MM.1S (cell line): ENCODE results near the gene KCNQ5.

Experiments used
- DNase-seq: peaks from one replicate; pipeline ENCODE4 v3.0.0-alpha.2; 2015
- H2AFZ ChIP-seq: fragments of 300-600 bp; sonication (generic); 2 replicates; pipeline ENCODE4 v1.6.0; 2016; ENCODE audit warnings: antibody characterized with exemption, low read length
- H3F3A ChIP-seq: fragments of 300-600 bp; sonication (generic); 2 replicates; pipeline ENCODE4 v1.6.1; 2016; ENCODE audit warnings: mild to moderate bottlenecking, antibody characterized with exemption, low read length, moderate library complexity, mixed read lengths; ENCODE audit not compliant: insufficient read depth
- H3K27ac ChIP-seq: fragments of 300-600 bp; sonication (generic); 2 replicates; pipeline ENCODE4 v1.5.1; 2016; ENCODE audit warnings: mild to moderate bottlenecking, low read length
- H3K27me3 ChIP-seq: fragments of 300-600 bp; sonication (generic); replicated peaks from 2 replicates; pipeline ENCODE4 v1.6.0; 2016; ENCODE audit warnings: low read length; ENCODE audit not compliant: insufficient read depth
- H3K36me3 ChIP-seq: fragments of 300-600 bp; sonication (generic); replicated peaks from 2 replicates; pipeline ENCODE4 v1.6.1; 2016; ENCODE audit warnings: mild to moderate bottlenecking, low read length, mixed read lengths; ENCODE audit not compliant: insufficient read depth
- H3K4me1 ChIP-seq: fragments of 300-600 bp; sonication (generic); 2 replicates; pipeline ENCODE4 v1.6.1; 2016; ENCODE audit warnings: low read length, mixed read lengths
- H3K4me2 ChIP-seq: fragments of 300-600 bp; sonication (generic); 2 replicates; pipeline ENCODE4 v1.6.0; 2016; ENCODE audit warnings: low read depth, low read length
- H3K4me3 ChIP-seq: fragments of 300-600 bp; sonication (generic); 2 replicates; pipeline ENCODE4 v1.5.1; 2016; ENCODE audit warnings: low read length, mixed read lengths
- H3K79me2 ChIP-seq: fragments of 300-600 bp; sonication (generic); 2 replicates; pipeline ENCODE4 v1.6.1; 2016; ENCODE audit warnings: mixed run types, low read length, mixed read lengths
- H3K9ac ChIP-seq: fragments of 300-600 bp; sonication (generic); 2 replicates; pipeline ENCODE4 v1.6.1; 2016; ENCODE audit warnings: low read length, mixed read lengths
- H3K9me2 ChIP-seq: fragments of 300-600 bp; sonication (generic); replicated peaks from 2 replicates; pipeline ENCODE4 v1.6.1; 2016; ENCODE audit warnings: mild to moderate bottlenecking, low read length, mixed read lengths; ENCODE audit not compliant: insufficient read depth
- H3K9me3 ChIP-seq: fragments of 300-600 bp; sonication (generic); replicated peaks from 2 replicates; pipeline ENCODE4 v1.6.1; 2016; ENCODE audit warnings: mild to moderate bottlenecking, low read length, mixed read lengths; ENCODE audit not compliant: insufficient read depth
- H4K20me1 ChIP-seq: fragments of 300-600 bp; sonication (generic); 2 replicates; pipeline ENCODE4 v1.6.1; 2016; ENCODE audit warnings: mild to moderate bottlenecking, low read length, moderate library complexity, mixed read lengths; ENCODE audit not compliant: insufficient read depth
- CTCF ChIP-seq: fragments of 300-600 bp; sonication (generic); IDR thresholded peaks from 2 replicates; pipeline ENCODE4 v1.5.1; 2016; ENCODE audit warnings: antibody characterized with exemption, low read length, mixed read lengths
- EZH2 ChIP-seq: fragments of 300-600 bp; sonication (generic); optimal IDR thresholded peaks from 2 replicates; pipeline ENCODE3; 2017; ENCODE audit warnings: low read depth, mild to moderate bottlenecking, antibody characterized with exemption, low read length, mixed read lengths
- EZH2phosphoT487 ChIP-seq: fragments of 300-600 bp; sonication (generic); IDR thresholded peaks from 2 replicates; pipeline ENCODE4 v1.6.1; 2018; ENCODE audit warnings: antibody characterized with exemption, low read length

The KCNQ5 gene

DNA sequence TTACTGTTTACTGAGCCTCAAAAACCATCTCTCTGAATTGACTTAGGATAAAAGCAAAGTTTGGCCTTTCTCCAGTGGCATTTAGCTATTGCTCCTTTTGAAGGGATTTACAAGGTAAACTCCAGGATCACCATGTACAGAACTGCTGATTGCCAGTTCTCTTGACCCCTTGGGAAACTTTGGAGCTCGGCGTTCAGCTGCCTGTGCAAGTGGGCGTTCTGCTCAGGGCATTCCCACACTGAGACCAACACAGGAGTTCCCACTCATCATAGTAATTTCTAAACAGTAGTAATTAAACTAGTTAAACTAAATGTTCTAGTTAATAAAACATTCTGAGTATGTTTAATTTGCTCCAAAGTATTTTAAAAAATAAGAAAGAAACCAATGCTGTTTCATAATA is 14.9 kb downstream of the KCNQ5 start:
- no peak for DNase-seq
- no peaks in the 10 kb centered on the region for H3K9me2 ChIP-seq
- no peaks in the 10 kb centered on the region for H4K20me1 ChIP-seq
- no peak overlapping the region for H2AFZ ChIP-seq
- no peaks in the 10 kb centered on the region for H3K9me3 ChIP-seq
- H3K36me3 ChIP-seq: no peaks in the 10 kb centered on the region
- H3K27me3 ChIP-seq: 0 out of 2 replicates have a peak, but pooled peaks cover 5% of the 10 kb centered on the region
- TF ChIP-seq EZH2phosphoT487: no peak
- no peak for TF ChIP-seq CTCF
- no peak for TF ChIP-seq EZH2
- peaks cover 88% of the 10 kb centered on the region for H3K79me2 ChIP-seq
- peak overlapping the region; percentile 47; the same call in 1 of the 2 replicates for H3K4me2 ChIP-seq
- H3K9ac ChIP-seq: no peak overlapping the region
- H3K27ac ChIP-seq: peak overlapping the region; percentile 30; the same call in 1 of the 2 replicates
- H3K4me3 ChIP-seq: no peak overlapping the region
- peaks cover 12% of the 10 kb centered on the region for H3F3A ChIP-seq
- H3K4me1 ChIP-seq: peaks cover 42% of the 10 kb centered on the region

DNA sequence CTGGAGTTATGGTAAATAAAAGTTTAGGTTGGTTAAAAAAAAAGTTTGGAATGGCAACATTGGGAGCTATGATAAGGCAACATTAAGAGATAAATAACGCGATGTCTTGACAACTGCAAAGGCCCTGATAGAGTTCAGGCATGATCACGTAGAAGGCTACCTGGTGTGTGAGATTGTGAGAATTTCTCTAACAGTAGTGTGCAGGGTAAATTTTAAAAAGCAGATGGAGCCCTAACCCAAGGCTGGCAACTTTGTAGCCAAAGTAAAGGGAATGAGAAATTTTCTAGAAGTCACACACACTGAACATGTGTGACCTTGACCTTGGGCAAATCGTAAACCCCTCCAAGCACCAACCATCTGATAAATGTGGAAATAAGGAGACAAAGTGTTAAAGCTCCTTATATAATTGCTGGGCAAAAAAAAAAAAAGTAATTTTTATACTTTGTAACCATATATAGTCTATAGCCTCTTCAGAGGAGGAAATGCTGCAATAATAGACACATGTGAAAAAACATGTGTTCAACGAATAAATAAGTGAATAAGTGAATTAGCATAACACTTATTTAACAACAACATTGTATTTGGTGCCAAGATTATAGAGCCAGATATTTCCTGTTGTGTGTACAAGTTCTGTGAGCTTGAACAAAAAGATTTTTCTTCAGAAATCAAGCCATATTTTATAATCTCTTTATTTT is 18.2 kb downstream of the KCNQ5 start:
- Histone ChIP-seq H3K4me1 (peaks cover 55% of the 10 kb centered on the region), H3K36me3 (no peaks in the 10 kb centered on the region)
- DNase-seq: no peak

DNA sequence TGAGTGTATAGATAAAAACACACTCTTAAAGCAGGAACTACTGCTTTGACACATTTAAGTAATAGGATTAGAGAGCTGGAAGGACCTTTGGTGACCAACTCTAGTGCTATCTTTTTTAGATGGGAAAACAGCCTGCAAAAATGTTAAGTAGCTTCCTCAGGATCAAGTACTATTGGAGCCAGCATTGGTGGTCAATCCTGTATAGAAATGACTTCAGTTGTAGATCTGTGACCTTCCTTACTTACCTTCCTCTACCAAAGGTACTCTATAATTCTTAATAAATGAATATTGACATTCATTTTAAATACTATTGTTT is 18.7 kb downstream of the KCNQ5 start:
- Histone ChIP-seq H3K4me2 (no peak overlapping the region), H3K9ac (no peak overlapping the region), H3F3A (peaks cover 14% of the 10 kb centered on the region), H3K4me3 (no peak overlapping the region), H3K9me3 (no peaks in the 10 kb centered on the region), H3K9me2 (no peaks in the 10 kb centered on the region), H3K27ac (no peak overlapping the region), H3K4me1 (peaks cover 52% of the 10 kb centered on the region), H2AFZ (no peak overlapping the region), H3K27me3 (0 out of 2 replicates have a peak, but pooled peaks cover 5% of the 10 kb centered on the region), H4K20me1 (no peaks in the 10 kb centered on the region), H3K79me2 (peaks cover 83% of the 10 kb centered on the region), H3K36me3 (no peaks in the 10 kb centered on the region)
- no peak for TF ChIP-seq CTCF
- TF ChIP-seq EZH2phosphoT487: no peak
- no peak for TF ChIP-seq EZH2
- no peak for DNase-seq

More for the DNA sequence above, 18.2 kb downstream of the KCNQ5 start:
- TF ChIP-seq EZH2phosphoT487 (no peak), CTCF (no peak), EZH2 (no peak)
- 0 out of 2 replicates have a peak, but pooled peaks cover 5% of the 10 kb centered on the region for H3K27me3 ChIP-seq
- peaks cover 85% of the 10 kb centered on the region for H3K79me2 ChIP-seq
- H3K9ac ChIP-seq: no peak overlapping the region
- no peak overlapping the region for H2AFZ ChIP-seq
- H3K4me2 ChIP-seq: no peak overlapping the region
- no peak overlapping the region for H3K4me3 ChIP-seq
- H3K9me3 ChIP-seq: no peaks in the 10 kb centered on the region
- no peak overlapping the region for H3K27ac ChIP-seq
- no peaks in the 10 kb centered on the region for H3K9me2 ChIP-seq
- H4K20me1 ChIP-seq: no peaks in the 10 kb centered on the region
- H3F3A ChIP-seq: peaks cover 16% of the 10 kb centered on the region
